HG03159 (cell line): ENCODE data around the gene GSAP.
"Not testable (repeated sequence)": the region's sequence is repeated elsewhere in the genome, so short reads cannot be mapped to it uniquely, and the experiment has no call there.

Experiments
- ATAC-seq: cut with Tn5 transposase; IDR thresholded peaks from one replicate; pipeline ENCODE4 v1.9.1; 2021; ENCODE audit warnings: mild to moderate bottlenecking, moderate library complexity; ENCODE audit not compliant: unreplicated experiment

GSAP gene

DNA sequence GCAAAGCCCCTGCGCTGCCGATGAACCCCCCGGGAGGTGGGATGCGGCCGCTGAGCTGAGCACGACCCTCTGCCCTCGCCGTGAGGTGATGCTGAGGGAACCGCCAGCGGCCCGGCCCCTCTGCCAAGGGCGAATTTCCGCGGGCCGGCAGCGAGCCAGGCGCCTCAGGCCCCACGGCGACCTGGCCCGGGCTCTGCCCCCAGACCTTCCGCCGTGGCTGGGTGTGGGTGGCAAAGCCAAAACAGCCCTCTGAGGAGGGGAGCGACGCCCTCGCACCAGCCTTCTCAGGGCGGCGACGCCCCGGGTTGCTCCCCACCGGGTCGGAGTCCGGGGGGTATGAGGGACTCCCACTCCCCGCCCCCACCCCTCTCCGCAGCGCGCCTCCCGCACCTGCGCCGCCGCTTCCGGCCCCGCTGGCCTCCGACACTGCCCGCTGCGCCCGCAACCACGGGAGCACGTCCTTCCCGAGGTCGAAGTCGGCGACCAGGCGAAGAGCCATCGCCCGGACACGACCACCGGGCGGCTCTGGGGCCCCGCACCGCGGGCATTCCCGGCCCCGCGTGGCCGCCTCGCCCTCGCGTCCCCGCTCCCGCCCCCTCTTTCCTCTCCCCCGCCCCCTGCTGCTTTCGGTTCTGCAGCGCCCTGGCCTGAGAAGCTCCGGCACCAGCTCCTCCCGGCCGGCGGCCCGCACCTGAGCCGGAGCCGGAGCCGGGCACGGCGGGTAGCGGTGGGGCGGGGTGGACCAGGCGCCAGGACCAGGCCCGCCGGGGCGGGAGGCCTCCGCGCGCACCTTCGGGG lies at the start of gene GSAP:
TSS of gene GSAP (minus strand) at position 527 of the 798 bp plus-strand sequence. CDS start at position 499, 28 bp downstream.
- ATAC-seq, result peak; percentile 54

DNA sequence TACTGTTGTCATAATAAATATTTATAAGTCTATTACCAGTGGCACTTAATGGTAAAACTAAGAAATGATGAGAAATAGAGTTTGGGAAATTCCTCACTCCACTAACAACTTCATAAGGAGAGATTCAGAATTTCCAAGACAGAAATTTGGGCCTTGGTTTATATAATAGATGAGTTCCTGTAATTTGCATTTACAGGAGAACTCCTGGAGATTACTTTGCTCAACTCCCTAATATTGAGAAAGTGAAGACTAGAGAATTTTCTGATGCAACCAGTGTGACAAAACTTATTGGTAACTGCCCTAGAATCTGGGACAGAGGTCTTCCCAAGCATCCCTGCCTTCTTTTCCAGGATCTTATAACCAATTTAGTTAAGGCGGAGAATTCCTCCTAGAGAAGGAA lies 49.1 kb upstream of the GSAP start:
- ATAC-seq, result no peak

GRCh38 chr7:77464589-77464988 lies 48.4 kb upstream of the GSAP start:
- peak; percentile 59 for ATAC-seq

GRCh38 chr7:77463632-77464031 lies 47.5 kb upstream of the GSAP start:
- peak; percentile 59 for ATAC-seq

GRCh38 chr7:77461842-77462241 lies 45.7 kb upstream of the GSAP start:
- no peak for ATAC-seq

DNA sequence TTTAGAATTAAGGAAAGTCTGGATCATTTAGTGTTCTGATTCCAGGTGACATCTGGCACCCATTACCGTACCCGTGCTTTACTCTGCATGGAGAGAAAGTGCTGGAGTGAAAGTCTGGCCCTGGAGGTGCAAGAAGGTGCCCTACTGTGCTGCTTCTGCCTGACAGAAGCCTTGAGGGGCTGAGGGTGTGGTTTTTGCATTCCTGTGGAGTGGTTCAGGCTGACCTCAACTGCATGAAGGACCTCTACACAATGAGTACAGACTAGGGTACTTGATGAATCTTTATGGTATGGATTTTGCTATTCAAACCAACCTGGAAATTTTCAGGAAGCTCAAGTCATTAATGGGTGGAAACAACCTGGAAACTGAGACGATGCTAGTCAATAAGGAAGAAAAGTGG lies 45.1 kb upstream of the GSAP start:
- no peak for ATAC-seq

DNA sequence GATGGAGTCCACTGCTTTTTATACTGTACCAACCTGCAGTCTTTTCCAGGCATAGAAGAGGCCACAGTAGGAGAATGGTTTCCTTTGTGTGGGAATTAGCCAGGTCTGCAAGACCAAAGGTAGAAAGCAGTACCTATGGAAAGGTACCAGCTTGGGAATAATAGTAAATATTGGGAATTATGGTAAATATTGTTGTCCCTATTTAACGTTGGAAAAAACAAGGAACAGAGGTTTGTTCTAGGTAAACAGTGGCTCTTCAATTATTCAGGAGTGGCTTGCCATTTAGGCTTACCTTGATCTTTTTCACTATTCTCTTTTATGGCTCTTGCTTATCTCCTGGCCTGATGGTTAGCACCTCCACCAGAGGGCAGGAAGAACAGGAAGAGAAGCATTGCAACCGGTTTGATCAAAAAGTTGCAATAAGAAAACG lies 43.9 kb upstream of the GSAP start:
- no peak for ATAC-seq

DNA sequence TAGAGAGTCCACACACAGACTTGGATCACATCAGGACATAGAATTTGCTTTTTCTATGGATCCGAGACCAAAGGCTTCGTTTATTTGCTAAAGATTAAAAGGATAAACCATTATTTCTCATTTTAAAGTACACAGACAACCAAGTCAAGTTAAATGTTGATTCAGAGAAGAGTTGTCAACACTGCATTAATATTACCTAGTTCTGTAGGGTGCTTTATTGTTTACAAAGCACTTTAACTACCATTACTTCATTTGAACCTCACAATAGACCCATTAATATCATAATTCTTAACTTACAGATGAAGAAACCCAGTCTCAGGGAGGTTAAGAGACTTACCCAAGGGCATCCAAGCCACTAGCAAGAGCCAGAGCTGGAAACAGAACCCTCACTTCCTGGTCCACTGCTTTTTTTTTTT lies 43.2 kb upstream of the GSAP start:
- ATAC-seq, result no peak

DNA sequence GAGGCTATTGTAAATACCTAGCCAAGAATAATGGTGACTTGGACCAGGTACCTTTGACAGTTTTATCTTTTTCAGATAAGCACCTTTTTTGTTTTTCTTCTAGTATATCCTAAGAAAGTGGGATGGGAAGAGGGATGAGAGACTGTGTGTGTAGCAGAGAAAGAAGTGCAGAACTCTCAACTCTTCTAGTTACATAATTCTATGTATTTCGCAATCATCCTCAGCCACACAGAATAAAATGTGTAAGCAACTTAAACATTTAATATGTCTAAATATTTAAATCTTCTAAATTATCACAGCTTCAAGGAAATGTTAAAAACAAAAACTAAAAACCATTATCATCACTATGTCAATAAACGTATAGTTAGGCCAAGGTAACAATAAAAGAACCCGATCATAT lies 42.6 kb upstream of the GSAP start:
- no peak for ATAC-seq

DNA sequence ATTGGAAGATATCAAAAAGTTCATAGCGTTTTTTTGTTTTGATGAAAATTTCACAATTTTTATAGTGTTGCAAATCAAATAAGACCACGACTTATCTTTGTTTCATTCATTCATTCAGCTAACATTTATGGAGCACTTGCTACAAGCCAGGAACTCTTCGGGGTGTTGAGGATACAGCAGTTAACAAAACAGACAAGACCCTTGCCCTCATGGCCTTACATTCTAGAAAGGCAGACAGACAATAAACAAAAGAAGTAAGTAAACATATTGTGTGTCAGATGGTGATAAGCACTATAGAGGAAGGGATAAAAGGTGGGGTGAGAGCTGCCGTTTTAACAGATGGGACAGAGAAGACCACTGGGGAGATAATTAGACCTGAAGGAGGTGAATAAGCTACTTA lies 41.6 kb upstream of the GSAP start:
- no peak for ATAC-seq

GRCh38 chr7:77456696-77457095 lies 40.5 kb upstream of the GSAP start:
- ATAC-seq, result no peak

GRCh38 chr7:77455321-77455720 lies 39.2 kb upstream of the GSAP start:
- no peak for ATAC-seq

GRCh38 chr7:77454802-77455201 lies 38.7 kb upstream of the GSAP start:
- no peak for ATAC-seq

GRCh38 chr7:77453531-77453930 lies 37.4 kb upstream of the GSAP start:
- no peak for ATAC-seq

- not testable (repeated sequence) for ATAC-seq
Measured at GRCh38 chr7:77451950-77452349, 35.8 kb upstream of the GSAP start.

GRCh38 chr7:77450613-77451012 lies 34.5 kb upstream of the GSAP start:
- no peak for ATAC-seq

DNA sequence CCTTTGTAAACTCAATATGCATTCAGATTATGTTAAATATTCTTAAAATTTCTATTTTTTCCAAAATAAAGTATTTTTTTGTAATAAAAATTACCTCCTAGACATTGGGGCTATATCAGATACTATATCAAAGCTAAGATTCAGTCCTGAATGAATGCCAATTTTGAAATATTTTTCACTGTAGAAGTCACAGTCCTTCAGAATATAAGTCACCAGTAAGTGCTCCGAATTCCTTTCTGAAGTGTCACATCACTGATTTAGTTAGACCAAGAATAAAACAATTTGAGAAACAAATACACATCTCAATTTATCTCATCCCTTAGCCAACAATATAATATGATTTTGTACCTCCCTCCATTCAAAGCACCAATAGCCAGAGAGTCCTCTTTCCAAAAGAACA lies 33.9 kb upstream of the GSAP start:
- no peak for ATAC-seq

DNA sequence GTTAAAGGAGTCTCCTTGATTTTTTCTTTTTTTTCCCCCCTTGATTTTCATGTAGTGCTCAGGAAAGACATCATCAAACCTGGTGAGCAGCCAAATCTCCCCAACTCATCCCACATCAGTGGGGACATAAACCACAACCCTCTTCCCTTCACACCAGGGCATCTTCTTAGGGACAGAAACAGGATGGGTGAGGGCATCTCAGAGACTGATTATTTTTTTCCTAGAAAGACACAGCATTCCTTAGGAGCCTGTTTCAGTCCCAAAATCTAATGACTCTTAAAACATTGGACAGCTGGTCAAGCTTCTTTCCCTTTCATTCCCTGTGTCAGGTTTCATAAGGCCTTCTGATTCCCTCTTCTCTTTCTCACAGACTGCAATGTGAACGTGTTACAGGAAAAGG lies 31.5 kb upstream of the GSAP start:
- no peak for ATAC-seq

GRCh38 chr7:77444123-77444522 lies 28.0 kb upstream of the GSAP start:
- no peak for ATAC-seq

- ATAC-seq, result no peak
Measured at GRCh38 chr7:77443042-77443441, 26.9 kb upstream of the GSAP start.

- no peak for ATAC-seq
Measured at GRCh38 chr7:77442636-77443035, 26.5 kb upstream of the GSAP start.

DNA sequence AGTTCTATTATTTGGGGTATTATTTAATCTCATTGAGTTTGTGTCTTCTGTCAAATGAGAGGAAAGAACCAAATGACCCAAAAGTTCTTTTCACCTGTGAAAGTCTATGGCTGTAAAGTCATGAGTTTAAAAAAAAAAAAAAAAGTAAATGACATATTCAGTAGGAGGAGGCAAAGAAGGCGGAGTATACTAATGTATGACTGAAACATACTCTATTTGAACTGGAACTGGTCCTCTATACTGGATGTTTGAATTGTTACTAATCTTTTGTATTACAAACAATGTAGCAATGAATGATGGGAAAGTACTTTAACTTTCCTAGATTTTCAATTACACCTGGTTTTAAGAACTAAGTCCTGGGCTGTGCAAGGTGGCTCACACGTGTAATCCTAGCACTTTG lies 24.9 kb upstream of the GSAP start:
- no peak for ATAC-seq

DNA sequence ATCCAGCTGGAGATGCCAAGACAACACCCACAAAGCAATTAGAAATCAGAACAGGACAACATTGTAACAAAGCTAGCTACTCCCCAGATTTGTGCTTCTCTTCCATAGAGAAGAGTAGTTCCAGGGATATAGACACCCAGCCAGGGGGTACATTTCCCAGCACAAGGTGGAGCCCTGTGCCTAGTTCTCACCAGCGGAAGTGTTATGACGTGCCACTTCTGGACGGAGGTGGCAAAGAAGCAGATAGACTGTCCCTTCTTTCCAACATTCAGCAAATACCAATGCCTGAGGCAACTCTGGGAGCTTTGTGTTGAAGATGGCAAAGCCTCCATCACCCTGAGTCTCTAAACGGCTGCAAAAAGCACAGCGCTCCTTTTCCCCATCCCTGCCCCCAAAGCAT lies 23.4 kb upstream of the GSAP start:
- ATAC-seq, result no peak
